SU-DHL-6 (cell line): ENCODE data around the gene RAMP3.

Source experiments
- H2AFZ ChIP-seq: fragments of 200-600 bp; sonication (generic); 2 replicates; pipeline ENCODE4 v1.6.1; 2014; ENCODE audit warnings: low read depth, mild to moderate bottlenecking, moderate library complexity, mixed read lengths, antibody characterized with exemption, low read length; ENCODE audit not compliant: severe bottlenecking
- H3F3A ChIP-seq: fragments of 200-600 bp; shearing (Covaris generic); 2 replicates; pipeline ENCODE4 v1.6.0; 2016; ENCODE audit warnings: antibody characterized with exemption, mild to moderate bottlenecking; ENCODE audit not compliant: insufficient read depth
- H3K27ac ChIP-seq: fragments of 200-600 bp; sonication (generic); 2 replicates; pipeline ENCODE4 v1.5.1; 2016; ENCODE audit warnings: low read depth, mild to moderate bottlenecking, low read length, moderate library complexity, mixed read lengths
- H3K27me3 ChIP-seq: fragments of 200-600 bp; sonication (generic), shearing (Covaris generic); 2 replicates; pipeline ENCODE4 v1.6.0; 2014; ENCODE audit warnings: mild to moderate bottlenecking, low read length
- H3K36me3 ChIP-seq: fragments of 200-600 bp; sonication (generic); 2 replicates; pipeline ENCODE4 v1.6.1; 2014; ENCODE audit warnings: mild to moderate bottlenecking, low read length, mixed read lengths
- H3K4me2 ChIP-seq: fragments of 300-600, 200-600 bp; shearing (Covaris generic), sonication (generic); 2 replicates; pipeline ENCODE4 v1.6.0; 2014; ENCODE audit warnings: low read length, low read depth, mild to moderate bottlenecking; ENCODE audit not compliant: poor library complexity, severe bottlenecking
- H3K4me3 ChIP-seq: fragments of 200-600 bp; sonication (generic); 2 replicates; pipeline ENCODE4 v1.5.1; 2014; ENCODE audit warnings: antibody characterized with exemption, low read length, mild to moderate bottlenecking, mixed read lengths; ENCODE audit not compliant: insufficient read depth, poor library complexity, severe bottlenecking
- H3K79me2 ChIP-seq: fragments of 200-600 bp; sonication (generic); 2 replicates; pipeline ENCODE4 v1.6.1; 2014; ENCODE audit warnings: mild to moderate bottlenecking, low read length, moderate library complexity; ENCODE audit not compliant: insufficient read depth
- H3K9ac ChIP-seq: fragments of 200-600 bp; sonication (generic); 2 replicates; pipeline ENCODE4 v1.7.0; 2014; ENCODE audit warnings: mild to moderate bottlenecking, low read length
- H3K9me2 ChIP-seq: fragments of 200-600 bp; sonication (generic); replicated peaks from 2 replicates; pipeline ENCODE4 v1.6.1; 2014; ENCODE audit warnings: low read length; ENCODE audit not compliant: insufficient read depth
- H3K9me3 ChIP-seq: fragments of 200-600 bp; sonication (generic); 2 replicates; pipeline ENCODE4 v1.6.1; 2014; ENCODE audit warnings: low read length, mixed read lengths; ENCODE audit not compliant: insufficient read depth
- H4K20me1 ChIP-seq: fragments of 200-600 bp; sonication (generic); 2 replicates; pipeline ENCODE4 v1.6.1; 2014; ENCODE audit warnings: low read depth, mild to moderate bottlenecking, antibody characterized with exemption, low read length, moderate library complexity, mixed read lengths
- EZH2phosphoT487 ChIP-seq: fragments of 200-600 bp; sonication (generic), shearing (Covaris generic); conservative IDR thresholded peaks from 2 replicates; pipeline ENCODE4 v1.6.1; 2018; ENCODE audit warnings: mild to moderate bottlenecking, antibody characterized with exemption, low read length, moderate library complexity, mixed read lengths
- TF ChIP-seq, protein P1 (sequence below): fragments of 200-600 bp; sonication (generic); IDR thresholded peaks from one replicate; pipeline ENCODE4 v1.5.1; 2017; ENCODE audit warnings: antibody characterized with exemption, mild to moderate bottlenecking, low read length, moderate library complexity; ENCODE audit not compliant: insufficient read depth, poor library complexity, severe bottlenecking

Gene RAMP3

GRCh38 chr7:45230083-45230482, 72.5 kb downstream of the RAMP3 start:
- Histone ChIP-seq H3K9ac (no peak overlapping the region), H3K36me3 (no peaks in the 10 kb centered on the region), H3K4me3 (no peak overlapping the region), H3F3A (no peaks in the 10 kb centered on the region), H3K79me2 (no peaks in the 10 kb centered on the region), H3K4me2 (no peak overlapping the region), H3K27ac (no peak overlapping the region), H3K27me3 (no peaks in the 10 kb centered on the region), H3K9me2 (no peaks in the 10 kb centered on the region), H4K20me1 (no peaks in the 10 kb centered on the region), H3K9me3 (no peaks in the 10 kb centered on the region), H2AFZ (no peak overlapping the region)
- TF ChIP-seq EZH2phosphoT487, result no peak
- TF ChIP-seq, protein P1, sequence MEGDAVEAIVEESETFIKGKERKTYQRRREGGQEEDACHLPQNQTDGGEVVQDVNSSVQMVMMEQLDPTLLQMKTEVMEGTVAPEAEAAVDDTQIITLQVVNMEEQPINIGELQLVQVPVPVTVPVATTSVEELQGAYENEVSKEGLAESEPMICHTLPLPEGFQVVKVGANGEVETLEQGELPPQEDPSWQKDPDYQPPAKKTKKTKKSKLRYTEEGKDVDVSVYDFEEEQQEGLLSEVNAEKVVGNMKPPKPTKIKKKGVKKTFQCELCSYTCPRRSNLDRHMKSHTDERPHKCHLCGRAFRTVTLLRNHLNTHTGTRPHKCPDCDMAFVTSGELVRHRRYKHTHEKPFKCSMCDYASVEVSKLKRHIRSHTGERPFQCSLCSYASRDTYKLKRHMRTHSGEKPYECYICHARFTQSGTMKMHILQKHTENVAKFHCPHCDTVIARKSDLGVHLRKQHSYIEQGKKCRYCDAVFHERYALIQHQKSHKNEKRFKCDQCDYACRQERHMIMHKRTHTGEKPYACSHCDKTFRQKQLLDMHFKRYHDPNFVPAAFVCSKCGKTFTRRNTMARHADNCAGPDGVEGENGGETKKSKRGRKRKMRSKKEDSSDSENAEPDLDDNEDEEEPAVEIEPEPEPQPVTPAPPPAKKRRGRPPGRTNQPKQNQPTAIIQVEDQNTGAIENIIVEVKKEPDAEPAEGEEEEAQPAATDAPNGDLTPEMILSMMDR, result no peak

- H4K20me1 ChIP-seq, result no peaks in the 10 kb centered on the region
- H3K27me3 ChIP-seq, result no peaks in the 10 kb centered on the region
- no peaks in the 10 kb centered on the region for H3K9me2 ChIP-seq
- no peak overlapping the region for H3K4me2 ChIP-seq
- no peaks in the 10 kb centered on the region for H3F3A ChIP-seq
- H3K9me3 ChIP-seq, result no peaks in the 10 kb centered on the region
- no peak overlapping the region for H3K9ac ChIP-seq
- TF ChIP-seq EZH2phosphoT487, result no peak
- TF ChIP-seq, protein P1, result no peak
- no peak overlapping the region for H2AFZ ChIP-seq
- H3K36me3 ChIP-seq, result no peaks in the 10 kb centered on the region
- H3K79me2 ChIP-seq, result no peaks in the 10 kb centered on the region
- H3K4me3 ChIP-seq, result no peak overlapping the region
- H3K27ac ChIP-seq, result no peak overlapping the region
These were observed 73.1 kb downstream of the RAMP3 start for GRCh38 chr7:45230611-45231165.

DNA sequence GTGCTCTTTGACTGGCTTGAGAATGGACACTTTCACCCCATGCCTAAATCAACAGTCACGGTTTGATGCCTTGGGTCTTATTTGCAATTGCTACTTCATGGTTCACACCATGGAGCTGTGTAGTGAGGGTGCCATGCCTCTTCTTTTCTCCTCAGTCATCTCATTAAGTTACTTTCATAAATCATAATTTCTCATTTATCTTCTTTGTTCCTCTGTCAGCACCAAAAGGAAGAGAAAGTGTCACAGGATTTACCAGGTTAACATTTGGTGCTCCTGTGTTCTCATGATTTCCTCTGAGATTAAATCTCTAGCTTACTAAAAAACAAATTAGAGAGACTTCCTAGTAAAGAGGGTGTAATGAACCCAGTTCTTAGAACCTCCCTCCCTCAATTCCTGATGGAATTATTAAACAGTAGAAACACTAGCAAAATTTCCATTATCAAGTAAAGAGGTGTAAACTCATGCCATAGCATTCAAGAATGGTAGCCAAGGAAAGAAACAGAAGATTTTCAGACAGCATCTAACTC, 75.7 kb downstream of the RAMP3 start:
- TF ChIP-seq EZH2phosphoT487, result no peak
- TF ChIP-seq, protein P1, result no peak
- Histone ChIP-seq H3K4me2 (no peak overlapping the region), H2AFZ (no peak overlapping the region), H3F3A (no peaks in the 10 kb centered on the region), H3K27me3 (no peaks in the 10 kb centered on the region), H3K9me2 (no peaks in the 10 kb centered on the region), H3K9me3 (no peaks in the 10 kb centered on the region), H3K79me2 (no peaks in the 10 kb centered on the region), H3K4me3 (no peak overlapping the region), H3K9ac (no peak overlapping the region), H4K20me1 (no peaks in the 10 kb centered on the region), H3K27ac (no peak overlapping the region), H3K36me3 (no peaks in the 10 kb centered on the region)
